ENCODE results near the gene CLK3.
"Not testable (repeated sequence)": the region's sequence is repeated elsewhere in the genome, so short reads cannot be mapped to it uniquely, and the experiment has no call there.

Gene CLK3

DNA sequence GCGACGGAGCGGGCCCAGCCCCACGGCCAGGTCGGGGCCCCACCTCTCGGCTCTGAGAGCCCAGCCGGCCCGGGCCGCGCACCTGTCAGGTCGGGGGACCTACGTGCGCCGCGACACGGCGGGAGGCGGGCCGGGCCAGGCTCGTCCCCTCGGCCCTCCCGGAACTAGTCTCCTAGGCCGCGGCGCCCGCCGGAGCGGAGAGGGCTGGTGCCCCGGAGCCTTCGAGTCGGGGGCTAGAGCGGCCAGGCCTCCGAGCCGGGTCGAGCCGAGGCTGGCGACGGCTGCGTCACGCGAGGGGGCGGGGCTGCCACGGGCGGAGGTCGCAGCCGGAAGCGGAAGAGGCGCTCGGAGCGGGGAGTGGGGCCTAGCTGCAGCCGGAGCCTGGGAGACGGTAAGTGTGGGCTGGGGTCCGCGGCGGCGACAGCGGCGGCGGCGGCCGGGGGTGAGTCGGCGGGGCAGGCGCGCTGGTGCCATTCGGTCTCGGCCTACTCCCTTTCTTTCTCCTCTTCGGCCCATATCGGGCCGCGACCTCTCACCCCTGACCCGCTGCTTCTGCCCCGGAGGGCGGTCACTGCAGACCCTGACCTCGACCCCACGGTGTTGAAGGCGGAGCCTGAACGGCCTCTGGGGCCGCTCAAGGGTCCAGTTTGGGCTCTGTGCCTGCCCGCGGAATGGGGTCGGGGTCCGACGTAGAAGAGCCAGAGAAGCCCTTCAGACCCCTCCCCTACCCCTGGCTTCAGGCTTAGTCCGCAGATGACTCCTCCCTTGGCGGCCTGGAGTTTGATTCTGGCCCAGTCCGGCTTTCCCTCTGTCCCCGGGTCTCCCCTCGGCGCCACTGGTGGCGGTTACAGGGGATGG lies at the start of gene CLK3:
Gene CLK3 (plus strand): TSS at position 329 of the 858 bp plus-strand sequence. CDS start 3,361 bp downstream, outside the sequence.
- peak; percentile 97 for DNase-seq (ENCODE audit: low read depth, low spot score)

DNA sequence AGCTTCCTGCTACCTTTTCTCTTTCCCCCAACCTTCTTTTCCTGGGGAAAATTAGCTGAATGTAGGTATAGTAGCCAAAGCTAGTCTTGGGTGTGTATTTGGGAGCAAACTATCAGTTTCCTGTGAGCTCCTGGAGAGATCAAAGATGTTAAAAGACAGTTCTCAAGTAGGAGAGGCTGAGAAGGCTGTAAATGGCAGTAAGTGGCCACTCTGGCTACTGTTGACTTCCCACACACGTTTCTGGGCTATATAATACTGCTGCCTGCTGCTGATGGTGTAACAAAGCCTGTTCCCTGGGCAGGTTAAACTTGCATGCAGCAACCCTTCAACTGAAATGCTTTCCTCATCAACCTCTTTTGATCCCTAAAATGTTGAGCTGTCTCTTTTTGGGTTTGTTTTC lies 47.0 kb upstream of the CLK3 start:
- DNase-seq (ENCODE audit: low read depth, low spot score) = no peak

DNA sequence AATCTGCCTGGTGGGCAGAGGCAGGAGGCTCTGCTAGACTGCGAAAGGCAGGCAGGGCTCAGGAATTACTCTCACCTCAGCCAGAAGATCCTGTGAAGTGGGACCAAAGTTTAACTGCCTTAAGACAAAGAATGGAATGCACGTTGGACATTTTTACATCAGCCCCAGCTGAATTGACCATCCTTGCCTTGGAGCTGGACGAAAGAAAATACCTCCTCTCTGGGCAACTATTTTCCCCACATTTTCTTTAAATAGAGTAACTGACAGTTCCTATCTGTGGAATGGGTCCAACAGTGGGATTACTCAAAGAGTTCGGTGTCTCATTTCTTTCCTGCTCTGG lies 45.9 kb upstream of the CLK3 start:
- no peak for DNase-seq (ENCODE audit: low read depth, low spot score)

GRCh38 chr15:74571191-74571590 lies 44.4 kb upstream of the CLK3 start:
- no peak for DNase-seq (ENCODE audit: low read depth, low spot score)

DNA sequence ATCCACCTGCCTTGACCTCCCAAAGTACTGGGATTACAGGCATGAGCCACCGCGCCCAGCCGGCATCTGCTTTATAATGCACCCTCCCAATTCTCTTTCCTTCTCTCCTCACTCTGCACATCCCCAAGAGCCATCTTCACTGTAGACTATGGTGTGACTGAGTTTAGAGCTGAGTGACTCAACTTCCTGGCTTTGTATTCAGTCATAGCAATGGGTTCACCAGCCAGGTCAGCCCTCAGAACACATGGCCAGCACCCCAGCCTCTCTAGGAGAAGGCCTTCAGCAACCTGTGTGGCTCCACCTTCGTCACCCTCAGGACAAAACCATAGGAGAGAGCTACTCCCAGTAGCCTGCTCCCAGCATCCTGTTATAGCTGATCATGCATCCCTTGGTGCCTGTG lies 41.6 kb upstream of the CLK3 start:
- no peak for DNase-seq (ENCODE audit: low read depth, low spot score)

DNA sequence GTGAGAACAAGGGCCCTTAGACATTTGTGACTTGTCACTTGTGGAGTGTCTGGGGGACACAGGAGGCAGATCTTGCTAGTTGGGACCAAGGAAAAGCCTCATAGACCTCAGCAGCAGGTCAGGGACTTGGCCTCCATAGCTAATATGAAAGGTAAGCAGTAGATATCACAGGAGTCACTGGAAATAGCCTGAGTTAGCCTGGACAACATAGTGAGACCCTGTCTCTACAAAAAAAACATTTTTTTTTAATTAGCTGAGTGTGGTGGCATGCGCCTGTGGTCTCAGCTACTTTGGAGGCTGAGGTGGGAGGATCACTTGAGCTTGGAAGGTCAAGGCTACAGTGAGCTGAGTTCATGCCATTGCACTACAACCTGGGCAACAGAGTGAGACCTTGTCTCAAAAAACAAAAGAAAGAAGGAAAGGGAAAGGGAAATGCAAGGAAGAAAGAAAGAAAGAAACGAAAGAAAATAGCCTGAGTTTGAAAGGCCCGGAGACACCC lies 37.1 kb upstream of the CLK3 start:
- no peak for DNase-seq (ENCODE audit: low read depth, low spot score)

- no peak for DNase-seq (ENCODE audit: low read depth, low spot score)
Measured at GRCh38 chr15:74579001-74579400, 36.6 kb upstream of the CLK3 start.

GRCh38 chr15:74580538-74581350 lies 34.9 kb upstream of the CLK3 start:
- no peak for DNase-seq (ENCODE audit: low read depth, low spot score)

DNA sequence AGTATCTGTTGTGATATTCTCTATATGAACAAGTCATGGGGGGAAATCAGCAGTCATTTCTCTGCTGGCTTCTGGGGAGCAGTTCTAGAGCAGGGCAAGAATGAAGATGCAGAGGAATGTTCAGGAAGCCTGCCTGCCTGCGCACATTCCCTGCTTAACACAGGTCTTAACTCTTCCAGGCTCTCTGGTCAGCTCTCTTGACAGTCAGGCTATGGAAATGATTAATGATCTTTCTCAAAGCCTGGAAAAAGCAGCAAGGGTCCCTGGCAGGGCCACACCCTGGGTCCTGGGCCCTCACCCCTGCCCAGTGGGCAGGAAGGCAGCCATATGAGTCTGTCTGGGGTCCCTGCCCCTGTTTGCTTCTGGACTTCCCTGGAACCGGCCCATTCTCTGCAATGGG lies 31.4 kb upstream of the CLK3 start:
- peak; percentile 37 for DNase-seq (ENCODE audit: low read depth, low spot score)

- peak; percentile 84 for DNase-seq (ENCODE audit: low read depth, low spot score)
Measured at GRCh38 chr15:74584779-74585178, 30.9 kb upstream of the CLK3 start.

GRCh38 chr15:74585191-74585590 lies 30.4 kb upstream of the CLK3 start:
- DNase-seq (ENCODE audit: low read depth, low spot score) = no peak

DNA sequence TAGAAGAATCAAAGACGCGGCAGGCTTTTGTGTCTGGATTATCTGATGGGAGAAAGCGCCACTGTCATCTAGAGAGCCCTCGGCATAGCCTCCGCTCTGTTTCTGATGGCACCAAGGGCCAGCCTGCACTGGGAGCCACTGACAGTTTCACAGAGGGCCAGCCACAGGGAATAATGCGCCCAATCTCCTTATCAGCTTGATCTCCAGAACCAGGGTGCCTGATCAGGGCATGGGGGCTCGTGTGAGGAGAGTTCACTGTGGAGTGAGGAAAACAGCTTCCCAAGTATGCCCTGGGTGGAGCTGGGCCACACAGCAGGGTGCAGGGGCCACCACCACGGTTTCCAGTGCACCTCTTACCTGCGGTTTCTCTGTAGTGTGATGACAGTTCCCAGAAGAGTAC lies 29.8 kb upstream of the CLK3 start:
- DNase-seq (ENCODE audit: low read depth, low spot score) = no peak

GRCh38 chr15:74589826-74590225 lies 25.8 kb upstream of the CLK3 start:
- no peak for DNase-seq (ENCODE audit: low read depth, low spot score)

DNA sequence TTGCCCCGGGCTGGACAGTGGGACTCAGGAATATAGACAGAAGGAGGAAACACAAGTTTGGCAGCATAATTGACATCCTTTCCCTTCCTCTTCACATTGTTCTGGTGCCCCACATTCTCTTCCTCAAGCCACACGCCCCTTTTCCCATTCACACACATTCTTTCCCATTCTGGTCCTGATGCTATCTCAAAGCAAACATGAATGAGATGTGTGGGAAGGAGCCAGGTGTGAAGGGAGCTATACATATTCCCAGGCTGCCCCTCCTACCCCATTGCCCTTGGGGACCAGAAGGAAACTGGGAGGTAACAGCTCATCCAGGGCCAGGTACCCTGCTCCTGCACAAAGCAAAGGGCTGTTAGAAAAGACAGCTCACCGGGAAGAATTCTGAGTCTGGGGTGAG lies 23.4 kb upstream of the CLK3 start:
- peak; percentile 23 for DNase-seq (ENCODE audit: low read depth, low spot score)

- no peak for DNase-seq (ENCODE audit: low read depth, low spot score)
Measured at GRCh38 chr15:74593122-74593521, 22.5 kb upstream of the CLK3 start.

- no peak for DNase-seq (ENCODE audit: low read depth, low spot score)
Measured at GRCh38 chr15:74594455-74594854, 21.2 kb upstream of the CLK3 start.

GRCh38 chr15:74595271-74595670 lies 20.4 kb upstream of the CLK3 start:
- DNase-seq (ENCODE audit: low read depth, low spot score) = no peak

GRCh38 chr15:74596736-74597135 lies 18.9 kb upstream of the CLK3 start:
- not testable (repeated sequence) for DNase-seq (ENCODE audit: low read depth, low spot score)

GRCh38 chr15:74597146-74597705 lies 18.4 kb upstream of the CLK3 start:
- not testable (repeated sequence) for DNase-seq (ENCODE audit: low read depth, low spot score)

DNA sequence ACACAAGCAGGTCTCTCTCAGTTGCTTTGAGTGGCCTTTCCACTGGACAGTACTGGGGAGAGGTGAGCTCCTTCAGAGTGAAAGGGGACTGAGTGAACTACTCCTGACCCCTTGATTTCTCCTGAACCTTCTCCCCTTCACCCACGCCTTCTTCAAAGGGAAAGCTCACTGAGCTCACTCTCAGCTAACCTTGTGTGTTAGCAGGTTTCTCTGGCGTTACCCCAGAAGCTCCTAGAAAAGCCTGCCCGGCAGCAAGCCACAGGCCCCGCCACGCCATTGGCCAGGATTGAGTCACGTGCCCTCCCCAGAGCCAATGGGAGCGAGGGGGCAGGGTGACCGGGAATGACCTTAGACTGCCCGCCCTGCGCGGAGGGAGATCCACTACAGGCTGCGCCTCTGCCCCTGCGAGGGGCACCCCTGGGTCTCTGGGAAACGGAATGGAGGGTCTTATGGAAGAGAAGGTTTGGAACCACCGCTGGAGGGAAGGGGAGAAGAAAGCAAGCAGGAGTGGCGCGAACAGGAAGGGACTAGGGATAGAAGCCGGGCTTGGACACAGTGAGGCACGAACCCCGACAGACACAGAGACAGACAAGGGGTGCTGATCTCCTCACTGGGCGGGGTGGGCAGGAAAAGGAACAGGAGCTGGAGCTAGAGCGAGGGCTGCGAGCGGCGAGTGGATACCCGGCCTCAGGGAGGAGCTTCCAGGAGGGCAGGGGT lies 17.4 kb upstream of the CLK3 start:
- DNase-seq (ENCODE audit: low read depth, low spot score) = peak; percentile 59

DNA sequence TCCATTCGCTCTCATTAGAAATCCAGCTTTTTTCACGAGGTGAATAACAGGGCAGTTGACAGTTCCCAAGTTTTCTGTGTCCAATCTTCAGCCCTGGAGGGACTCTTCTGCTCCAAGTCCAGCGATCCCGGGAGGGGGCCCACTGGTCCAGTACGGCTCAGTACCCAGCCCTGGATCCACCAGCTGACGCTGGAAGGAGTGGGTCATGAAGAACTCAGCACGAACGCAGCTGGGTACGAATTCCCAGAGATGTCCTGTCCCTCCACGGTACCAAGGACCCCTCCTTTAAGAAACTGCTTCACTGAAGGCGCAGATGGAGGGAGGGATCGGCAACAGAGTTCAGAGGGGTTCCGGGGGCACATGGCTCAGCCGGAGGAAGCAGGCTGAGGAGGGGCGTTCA lies 16.5 kb upstream of the CLK3 start:
- DNase-seq (ENCODE audit: low read depth, low spot score) = no peak

Data from ELF-1 (cell line).